ENCODE measurements around the gene PRSS12.

GRCh38 chr4:118264096-118264495, 88.7 kb downstream of the PRSS12 start:
- no peak for TF ChIP-seq CTCF (IDR thresholded peaks at IDR 0.05; ENCODE audit: extremely low read depth in 1 of 2, insufficient read depth in 1 of 2, low read depth in 1 of 2, low read length in 2 of 2)
- no peak for TF ChIP-seq EZH2 (IDR thresholded peaks at IDR 0.05; ENCODE audit: borderline replicate concordance, low read depth, low read length, severe bottlenecking)
- TF ChIP-seq POLR2A (IDR thresholded peaks at IDR 0.05; ENCODE audit: low read depth, low read length), result no peak
- TF ChIP-seq POLR2AphosphoS5 (IDR thresholded peaks at IDR 0.05; ENCODE audit: insufficient read depth, low read depth, low read length), result no peak
- no peak for TF ChIP-seq MYC (IDR thresholded peaks at IDR 0.05; ENCODE audit: low read depth, low read length)
- no peak for TF ChIP-seq JUN (IDR thresholded peaks at IDR 0.05; ENCODE audit: borderline replicate concordance, insufficient read depth, insufficient read length, low read depth)
- TF ChIP-seq MAX (IDR thresholded peaks at IDR 0.05; ENCODE audit: insufficient read depth, insufficient read length), result no peak

Measured in endothelial cell of umbilical vein (primary cell).